Right lobe of liver (tissue), 6 donors: ENCODE results near the gene MPIG6B. TPM values are rescaled to one million over a fixed set of nuclear protein-coding genes. Genes with fewer than 3 reads are reported as not detected.
A peak's percentile ranks its signal among the peaks of the same experiment; 100 is the strongest.

Source experiments
- ATAC-seq, 4 donors: fragments of 200-7000 bp; cut with Tn5 transposase; one replicate each; pipeline ENCODE4 v1.9.1; 2020; ENCODE audit warnings: mild to moderate bottlenecking in 4 of 4, moderate library complexity in 4 of 4
- DNase-seq, 3 donors: peaks; one replicate each; pipeline ENCODE4 v3.0.0-alpha.2; 2020
- H3K27ac ChIP-seq, 3 donors: fragments of 200-600 bp; one replicate each; pipeline ENCODE4 v1.8.0; 2022
- H3K27me3 ChIP-seq, 2 donors: fragments of 200-600 bp; one replicate each; pipeline ENCODE4 v1.8.0; 2022
- H3K36me3 ChIP-seq, 4 donors: fragments of 200-600 bp; sonication (generic) in 1 of 4; one replicate each; pipeline versions ENCODE4 v1.5.1 to v1.8.0; 2017 to 2022; ENCODE audit warnings: control low read depth in 1 of 4
- H3K4me1 ChIP-seq, 4 donors: fragments of 200-600 bp; sonication (generic) in 1 of 4; one replicate each; pipeline versions ENCODE4 v1.5.1 to v1.8.0; 2017 to 2022; ENCODE audit warnings: control low read depth in 1 of 4
- H3K4me3 ChIP-seq, 3 donors: fragments of 200-600 bp; one replicate each; pipeline ENCODE4 v1.8.0; 2022
- H3K9me3 ChIP-seq, 4 donors: fragments of 200-600 bp; sonication (generic) in 1 of 4; one replicate each; pipeline versions ENCODE4 v1.5.1 to v1.8.0; 2017 to 2022; ENCODE audit warnings: control low read depth in 1 of 4
- POLR2A ChIP-seq: fragments of 450-650 bp; IDR thresholded peaks from one replicate; pipeline ENCODE4 v1.6.1; 2017; ENCODE audit warnings: antibody characterized with exemption, mild to moderate bottlenecking
- WGBS: methylation state at CpG from one replicate; pipeline ENCODE4 v1.1.6; 2018; ENCODE audit warnings: low coverage, low lambda C conversion rate; ENCODE audit not compliant: insufficient coverage; ENCODE audit errors: missing lambda C conversion rate; 5-methylcytosine and 5-hydroxymethylcytosine counted together
- intact Hi-C, 2 donors: fragments of 100-400 bp; cut with DNase I; formaldehyde crosslinking; loops; one replicate each; pipeline versions ENCODE4 v1.11.2 to v1.14.1; 2022
- long read RNA-seq: library from polyadenylated mRNA; unstranded; transcript quantifications from one replicate; pipeline ENCODE4 v2.0.0, GENCODE V29; 2019
- total RNA-seq, 6 experiments: library from RNA; depleted of rRNA in 2 of 6; stranded (reverse); fragments of >200 nt in 2 of 6; fragmentation: NEBNext Ultra II Directional in 3 of 6; extraction: Animal tissue kit (Norgen Biotek cat#: 25700) in 3 of 6; gene quantifications; one replicate each; pipeline versions ENCODE4 v1.1.0 to v1.2.4, GENCODE V29; 2016 to 2023
- TF ChIP-seq, protein P1 (sequence below), 4 donors: fragments of 200-600 bp in 3 of 4; fragments of 450-650 bp in 1 of 4; IDR thresholded peaks; one replicate each; pipeline versions ENCODE4 v1.5.1 to v1.8.0; 2016 to 2022; ENCODE audit warnings: antibody characterized with exemption in 4 of 4, mild to moderate bottlenecking in 2 of 4
- donor health status: DM: no; HTN: yes; CAD: no.
- donor health status: DM: no; HTN: no; CAD: no.
- donor health status: DM: no; HTN: no; CAD: no.
- donor health status: DM: no; HTN: yes; CAD: no.
- donor health status: DM: no; HTN: yes; CAD: no.

The MPIG6B gene, protein sequence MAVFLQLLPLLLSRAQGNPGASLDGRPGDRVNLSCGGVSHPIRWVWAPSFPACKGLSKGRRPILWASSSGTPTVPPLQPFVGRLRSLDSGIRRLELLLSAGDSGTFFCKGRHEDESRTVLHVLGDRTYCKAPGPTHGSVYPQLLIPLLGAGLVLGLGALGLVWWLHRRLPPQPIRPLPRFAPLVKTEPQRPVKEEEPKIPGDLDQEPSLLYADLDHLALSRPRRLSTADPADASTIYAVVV
- under 1 TPM in 2 of 6 experiments, not detected in 4; 0.33 to 0.56 TPM for total RNA-seq
- long read RNA-seq: 0 reads

DNA sequence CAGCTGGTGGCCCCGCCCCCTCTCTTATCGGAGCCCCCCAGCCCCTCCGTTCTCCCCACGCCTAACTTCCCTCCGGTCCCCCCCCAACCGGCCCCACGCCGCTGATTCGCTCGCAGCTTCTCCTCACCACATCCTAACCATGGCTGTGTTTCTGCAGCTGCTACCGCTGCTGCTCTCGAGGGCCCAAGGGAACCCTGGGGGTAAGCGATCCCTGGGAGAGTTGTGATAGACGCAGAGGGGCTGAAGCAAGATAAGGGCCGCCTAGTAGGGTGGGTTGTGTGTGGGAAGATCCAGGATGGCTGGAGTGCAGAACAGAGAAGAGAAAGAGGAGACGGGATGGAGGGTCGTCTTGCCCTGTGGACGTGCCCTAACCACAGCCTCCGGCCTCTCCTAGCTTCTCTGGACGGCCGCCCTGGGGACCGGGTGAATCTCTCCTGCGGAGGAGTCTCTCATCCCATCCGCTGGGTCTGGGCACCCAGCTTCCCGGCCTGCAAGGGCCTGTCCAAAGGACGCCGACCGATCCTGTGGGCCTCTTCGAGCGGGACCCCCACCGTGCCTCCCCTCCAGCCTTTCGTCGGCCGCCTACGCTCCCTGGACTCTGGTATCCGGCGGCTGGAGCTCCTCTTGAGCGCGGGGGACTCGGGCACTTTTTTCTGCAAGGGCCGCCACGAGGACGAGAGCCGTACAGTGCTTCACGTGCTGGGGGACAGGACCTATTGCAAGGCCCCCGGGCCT, at the start of gene MPIG6B:
MPIG6B (plus strand) TSS at position 129 of the 735 bp plus-strand sequence; CDS start at position 140, 11 bp downstream.
- peaks cover 0 to 4% (median 0%) of the 10 kb centered on the region in 4 donors for H3K4me1 ChIP-seq
- TF ChIP-seq, protein P1, sequence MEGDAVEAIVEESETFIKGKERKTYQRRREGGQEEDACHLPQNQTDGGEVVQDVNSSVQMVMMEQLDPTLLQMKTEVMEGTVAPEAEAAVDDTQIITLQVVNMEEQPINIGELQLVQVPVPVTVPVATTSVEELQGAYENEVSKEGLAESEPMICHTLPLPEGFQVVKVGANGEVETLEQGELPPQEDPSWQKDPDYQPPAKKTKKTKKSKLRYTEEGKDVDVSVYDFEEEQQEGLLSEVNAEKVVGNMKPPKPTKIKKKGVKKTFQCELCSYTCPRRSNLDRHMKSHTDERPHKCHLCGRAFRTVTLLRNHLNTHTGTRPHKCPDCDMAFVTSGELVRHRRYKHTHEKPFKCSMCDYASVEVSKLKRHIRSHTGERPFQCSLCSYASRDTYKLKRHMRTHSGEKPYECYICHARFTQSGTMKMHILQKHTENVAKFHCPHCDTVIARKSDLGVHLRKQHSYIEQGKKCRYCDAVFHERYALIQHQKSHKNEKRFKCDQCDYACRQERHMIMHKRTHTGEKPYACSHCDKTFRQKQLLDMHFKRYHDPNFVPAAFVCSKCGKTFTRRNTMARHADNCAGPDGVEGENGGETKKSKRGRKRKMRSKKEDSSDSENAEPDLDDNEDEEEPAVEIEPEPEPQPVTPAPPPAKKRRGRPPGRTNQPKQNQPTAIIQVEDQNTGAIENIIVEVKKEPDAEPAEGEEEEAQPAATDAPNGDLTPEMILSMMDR (IDR thresholded peaks at IDR 0.05): no peak
- TF ChIP-seq POLR2A: no peak
- peaks cover 0 to 5% (median 0%) of the 10 kb centered on the region in 4 donors for H3K36me3 ChIP-seq
- no peaks in the 10 kb centered on the region for H3K9me3 ChIP-seq
- 56% methylated on average over 15 of the region's 46 CpGs for WGBS
- ATAC-seq (no peak), DNase-seq (peak in 1 of 3 donors; percentile 47)
- H3K27ac ChIP-seq: no peak within 1 kb of the TSS
- no peak within 1 kb of the TSS for H3K4me3 ChIP-seq
- H3K27me3 ChIP-seq: no peaks in the 10 kb centered on the region
- intact Hi-C loops: no loop called here

DNA sequence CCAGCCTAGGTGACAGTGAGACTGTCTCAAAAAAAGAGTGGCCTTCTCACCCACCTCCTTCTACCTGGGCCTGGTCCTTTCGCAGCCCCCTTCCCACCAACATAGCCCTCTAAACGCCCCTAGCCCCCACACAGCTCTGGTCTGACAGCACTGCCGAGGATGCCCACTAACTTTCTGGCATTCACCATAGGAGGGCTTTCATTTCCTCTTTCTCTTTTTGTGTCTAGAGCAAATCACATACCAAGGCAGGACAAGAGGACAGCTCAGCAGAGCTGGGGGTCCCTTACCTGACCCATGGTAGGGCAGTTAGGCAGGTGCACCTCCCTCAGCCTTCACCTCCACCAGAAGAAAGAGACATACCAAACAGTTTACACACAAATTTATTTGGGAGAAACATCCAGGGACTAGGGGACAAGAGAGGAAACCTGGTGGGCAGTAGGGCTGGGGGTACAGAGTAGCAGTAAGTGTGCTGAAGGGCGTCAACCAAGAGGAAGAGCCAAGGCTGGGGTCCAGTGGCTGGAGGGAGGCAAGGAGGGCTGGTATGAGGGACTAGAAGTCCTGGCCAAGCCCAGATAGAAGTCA, 46.8 kb upstream of the MPIG6B start:
- DNase-seq (no peak), ATAC-seq (no peak)
- TF ChIP-seq, protein P1 (IDR thresholded peaks at IDR 0.05): no peak
- no peak for TF ChIP-seq POLR2A
- H3K4me1 ChIP-seq: peaks cover 0 to 10% (median 0%) of the 10 kb centered on the region in 4 donors
- H3K27me3 ChIP-seq: no peaks in the 10 kb centered on the region
- H3K9me3 ChIP-seq: no peaks in the 10 kb centered on the region
- H3K36me3 ChIP-seq: peaks cover 0 to 15% (median 4%) of the 10 kb centered on the region in 4 donors
- WGBS: no CpG with 5 or more reads among the region's 4 CpGs
- H3K4me3 ChIP-seq: no peak overlapping the region
- intact Hi-C loops: loop anchor here in 1 of 2 donors (10.0 kb wide), 1 partner anchor 198 kb away; the partner anchor contains the start of gene SLC44A4
- no peak overlapping the region for H3K27ac ChIP-seq

DNA sequence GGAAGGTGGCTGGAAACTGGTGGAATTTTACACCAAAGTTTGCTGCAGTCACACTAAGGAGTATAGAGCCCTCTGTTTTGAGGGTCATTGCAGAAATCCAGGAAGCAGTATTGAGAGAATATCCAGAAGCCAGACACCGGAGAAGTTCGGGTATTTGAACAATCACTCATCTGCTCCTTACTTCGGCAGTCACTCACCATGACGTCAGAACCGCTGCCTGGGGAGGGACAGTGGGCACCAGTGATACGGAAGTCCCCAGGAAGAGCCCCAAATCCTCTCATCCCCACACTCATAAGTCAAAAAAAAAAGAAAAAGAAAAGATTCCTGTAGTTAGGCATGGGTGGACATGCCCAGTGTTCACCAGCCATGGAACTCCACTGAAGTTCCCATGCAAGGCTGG, 46.3 kb upstream of the MPIG6B start:
- 81% methylated on average over 6 of the region's 6 CpGs for WGBS
- no peak for DNase-seq
- no peaks in the 10 kb centered on the region for H3K9me3 ChIP-seq

DNA sequence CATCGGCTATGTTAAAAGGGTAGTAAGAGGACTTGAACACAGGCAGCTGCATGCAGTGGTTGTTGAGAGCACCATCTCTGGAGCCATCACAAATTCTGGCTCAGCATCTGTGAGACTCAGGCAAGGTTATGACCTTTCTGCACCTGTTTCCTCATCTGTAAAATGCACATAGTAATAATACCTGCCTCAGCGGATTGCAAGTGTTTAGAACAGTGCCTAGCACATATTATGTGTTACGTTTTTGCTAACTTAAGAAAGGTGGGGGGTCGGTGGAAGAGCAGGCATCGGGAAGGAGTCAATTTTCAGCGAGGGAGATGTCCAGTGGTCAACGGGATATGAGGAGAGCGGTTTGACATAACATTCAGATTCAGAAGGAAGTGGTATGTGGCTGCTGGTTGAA, 45.2 kb upstream of the MPIG6B start:
- no peaks in the 10 kb centered on the region for H3K9me3 ChIP-seq
- no peak overlapping the region for H3K4me3 ChIP-seq
- H3K4me1 ChIP-seq: peaks cover 0 to 16% (median 0%) of the 10 kb centered on the region in 4 donors
- TF ChIP-seq, protein P1 (IDR thresholded peaks at IDR 0.05): no peak
- no peak for TF ChIP-seq POLR2A
- ATAC-seq: no peak
- H3K27ac ChIP-seq: no peak overlapping the region
- DNase-seq: no peak
- peaks cover 0 to 1% (median 0%) of the 10 kb centered on the region in 4 donors for H3K36me3 ChIP-seq
- intact Hi-C loops: loop anchor here in 1 of 2 donors (10.0 kb wide), 1 partner anchor 197 kb away; the partner anchor contains the start of gene SLC44A4
- 64% methylated on average over 7 of the region's 8 CpGs for WGBS
- H3K27me3 ChIP-seq: no peaks in the 10 kb centered on the region

More for the DNA sequence above, 46.3 kb upstream of the MPIG6B start:
- H3K27me3 ChIP-seq: no peaks in the 10 kb centered on the region
- peaks cover 0 to 10% (median 0%) of the 10 kb centered on the region in 4 donors for H3K4me1 ChIP-seq
- H3K27ac ChIP-seq: no peak overlapping the region
- TF ChIP-seq, protein P1 (IDR thresholded peaks at IDR 0.05): no peak
- TF ChIP-seq POLR2A: no peak
- no peak overlapping the region for H3K4me3 ChIP-seq
- intact Hi-C loops: loop anchor here in 1 of 2 donors (10.0 kb wide), 1 partner anchor 198 kb away; the partner anchor contains the start of gene SLC44A4
- peaks cover 0 to 11% (median 2%) of the 10 kb centered on the region in 4 donors for H3K36me3 ChIP-seq
- ATAC-seq: no peak
